Measurements from ENCODE around the gene RNF183.

- TF ChIP-seq POLR2A (IDR thresholded peaks at IDR 0.05) = no peak
- TF ChIP-seq CTCF (IDR thresholded peaks at IDR 0.05) = no peak
Observed at GRCh38 chr9:113313261-113313660, 10.1 kb upstream of the RNF183 start.
